ENCODE measurements around the gene TRMT112. TPM values are rescaled to one million over a fixed set of nuclear protein-coding genes. Genes with fewer than 3 reads are reported as not detected.

The TRMT112 gene
- total and polyA plus RNA-seq, 10 of the 15 experiments (the other 5 are each of a cell fraction or from before 2014, with no cell fraction given) = 212 to 455 (median 308) TPM

DNA sequence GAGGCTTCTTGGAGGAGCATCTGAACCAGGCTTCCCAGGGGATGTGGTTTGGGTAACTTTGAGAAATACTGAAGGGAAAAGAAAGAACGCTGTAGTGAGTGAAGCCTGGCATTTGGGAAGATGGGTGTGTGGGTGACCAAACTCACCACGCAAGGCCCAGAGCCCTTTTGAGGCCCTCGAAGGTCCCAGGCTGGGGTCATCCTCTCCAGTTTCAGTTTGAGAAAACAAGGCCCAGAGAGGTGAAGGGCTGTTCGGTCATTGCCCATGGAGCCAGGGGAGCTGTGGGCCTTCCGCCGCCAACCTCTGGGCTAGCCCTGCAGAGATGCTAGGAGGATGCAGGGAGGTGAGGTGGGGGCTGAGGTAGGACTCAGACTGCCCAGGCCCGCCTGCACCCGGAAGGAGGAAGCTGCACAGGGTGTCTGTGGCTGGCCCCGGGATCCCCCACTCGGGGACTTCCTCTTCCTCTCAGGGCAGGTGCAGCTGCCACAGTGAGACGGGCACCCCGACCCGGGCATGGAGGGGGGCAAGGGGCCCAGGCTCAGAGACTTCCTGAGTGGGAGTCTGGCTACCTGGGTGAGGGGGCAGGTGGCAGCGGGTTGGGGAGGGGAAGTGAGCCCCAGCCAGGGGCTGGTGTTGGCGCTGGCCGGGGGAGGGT, 22.5 kb upstream of the TRMT112 start, which contains the start of gene CCDC88B:
CCDC88B (plus strand) TSS at position 451 of the 655 bp plus-strand sequence; CDS start at position 514, 63 bp downstream.
- 0% methylated on average over 16 of the region's 16 CpGs for WGBS (ENCODE audit: insufficient coverage, insufficient replicate concordance, low lambda C conversion rate, missing lambda C conversion rate)
- intact Hi-C loops (cut with micrococcal nuclease; ENCODE audit: unreplicated experiment) = loop anchor here (1.0 kb wide), 2 partner anchors 23 to 35 kb away; partner anchors contain the start of genes ESRRA and TRMT112
- FAIRE-seq = peak; percentile 93
- H3K9ac ChIP-seq (ENCODE audit: control insufficient read depth, insufficient read depth, low read length) = peak within 1 kb of the TSS; percentile 78
- ChIA-PET CTCF (interaction anchor here (0.6 to 14.7 kb wide), 8 partner anchors 8 to 299 kb away, joined by 3 to 228 read pairs (median 8); partner anchors contain the start of genes ESRRA, PRDX5 and TRMT112), RAD21 (ENCODE audit: unreplicated experiment) (interaction anchor here (0.6 to 3.9 kb wide), 4 partner anchors 8 to 30 kb away, joined by 3 to 53 read pairs (median 24); partner anchors contain the start of genes PRDX5 and TRMT112), SMC1A (ENCODE audit: uncharacterized antibody, unreplicated experiment) (interaction anchor here (0.8 to 3.9 kb wide), 3 partner anchors 8 to 22 kb away, joined by 3 to 28 read pairs (median 6); partner anchors contain the start of genes PRDX5 and TRMT112), POLR2A (interaction anchor here (0.8 to 4.6 kb wide), 7 partner anchors 9 to 133 kb away, joined by 3 to 37 read pairs (median 5); partner anchors contain the start of genes ESRRA, FERMT3, PRDX5 and TRMT112)
- in situ Hi-C loops (cut with MboI) = no loop called here
- peaks cover 8 to 11% of the 10 kb centered on the region in 2 experiments; a peak in 3 of 4 replicates for H3K36me3 ChIP-seq (ENCODE audit: control insufficient read depth in 2 of 2, insufficient read depth in 2 of 2, low read length in 1 of 2)
- peak within 1 kb of the TSS; percentile 100 for H3K4me2 ChIP-seq (ENCODE audit: control insufficient read depth, insufficient read depth)
- no peaks in the 10 kb centered on the region for H3K9me3 ChIP-seq (replicated peaks; ENCODE audit: control insufficient read depth, insufficient read depth, low read length)
- no TSS peak for BruUV-seq (replicated peaks)
- ATAC-seq = peak; percentile 81
- peak within 1 kb of the TSS; percentile 90 for H3K4me3 ChIP-seq
- DNase-seq (ENCODE audit: low read depth, low spot score) = no peak
- no peaks in the 10 kb centered on the region; the same call in 1 of the 2 replicates for H4K20me1 ChIP-seq (ENCODE audit: control insufficient read depth, insufficient read depth)
- H3K27ac ChIP-seq (ENCODE audit: control insufficient read depth, insufficient read depth) = peak within 1 kb of the TSS; percentile 77
- H3K27me3 ChIP-seq (replicated peaks in 1 of 2; ENCODE audit: control insufficient read depth in 2 of 2, insufficient read depth in 2 of 2, low read length in 1 of 2) = no peaks in the 10 kb centered on the region
- H3K79me2 ChIP-seq (ENCODE audit: control insufficient read depth, insufficient read depth, low read length) = peaks cover 24% of the 10 kb centered on the region
- H3K4me1 ChIP-seq (ENCODE audit: control insufficient read depth, insufficient read depth, low read length) = peaks cover 27% of the 10 kb centered on the region
- H2AFZ ChIP-seq (ENCODE audit: control insufficient read depth, low read depth, low read length) = peak within 1 kb of the TSS; percentile 49
- TF ChIP-seq CHD4 (IDR thresholded peaks at IDR 0.05) = no peak
- TF ChIP-seq RAD51 (IDR thresholded peaks at IDR 0.05) = no peak
- 0 out of 2 replicates have a peak, but pooled peaks have one; percentile 23 for TF ChIP-seq MEF2A (IDR thresholded peaks at IDR 0.05; ENCODE audit: insufficient read depth, low read depth, low read length)
- TF ChIP-seq SUZ12 (IDR thresholded peaks at IDR 0.05; ENCODE audit: unreplicated experiment) = no peak
- no peak for TF ChIP-seq ZNF24 (IDR thresholded peaks at IDR 0.05)
- no peak for TF ChIP-seq ASH2L (IDR thresholded peaks at IDR 0.05; ENCODE audit: borderline replicate concordance, low read depth)
- TF ChIP-seq IKZF1 (conservative IDR thresholded peaks at IDR 0.05) = peak; percentile 90
- TF ChIP-seq MEF2B (IDR thresholded peaks at IDR 0.05; ENCODE audit: partially characterized antibody, poor library complexity, severe bottlenecking) = peak; percentile 34
- 0 out of 2 replicates have a peak, but pooled peaks have one; percentile 37 for TF ChIP-seq MXI1 (IDR thresholded peaks at IDR 0.05; ENCODE audit: low read depth, low read length)
- TF ChIP-seq, protein P1, sequence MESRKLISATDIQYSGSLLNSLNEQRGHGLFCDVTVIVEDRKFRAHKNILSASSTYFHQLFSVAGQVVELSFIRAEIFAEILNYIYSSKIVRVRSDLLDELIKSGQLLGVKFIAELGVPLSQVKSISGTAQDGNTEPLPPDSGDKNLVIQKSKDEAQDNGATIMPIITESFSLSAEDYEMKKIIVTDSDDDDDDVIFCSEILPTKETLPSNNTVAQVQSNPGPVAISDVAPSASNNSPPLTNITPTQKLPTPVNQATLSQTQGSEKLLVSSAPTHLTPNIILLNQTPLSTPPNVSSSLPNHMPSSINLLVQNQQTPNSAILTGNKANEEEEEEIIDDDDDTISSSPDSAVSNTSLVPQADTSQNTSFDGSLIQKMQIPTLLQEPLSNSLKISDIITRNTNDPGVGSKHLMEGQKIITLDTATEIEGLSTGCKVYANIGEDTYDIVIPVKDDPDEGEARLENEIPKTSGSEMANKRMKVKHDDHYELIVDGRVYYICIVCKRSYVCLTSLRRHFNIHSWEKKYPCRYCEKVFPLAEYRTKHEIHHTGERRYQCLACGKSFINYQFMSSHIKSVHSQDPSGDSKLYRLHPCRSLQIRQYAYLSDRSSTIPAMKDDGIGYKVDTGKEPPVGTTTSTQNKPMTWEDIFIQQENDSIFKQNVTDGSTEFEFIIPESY (IDR thresholded peaks at IDR 0.05) = no peak
- TF ChIP-seq MYC (IDR thresholded peaks at IDR 0.05; ENCODE audit: insufficient read depth, insufficient read length, insufficient replicate concordance, low read length, severe bottlenecking) = no peak
- TF ChIP-seq EGR1 (IDR thresholded peaks at IDR 0.05; ENCODE audit: borderline replicate concordance in 1 of 2, low read depth in 2 of 2, low read length in 2 of 2) = peak in 1 of 2 experiments; percentile 29; a peak in 1 of 3 replicates
- TF ChIP-seq, protein P2, sequence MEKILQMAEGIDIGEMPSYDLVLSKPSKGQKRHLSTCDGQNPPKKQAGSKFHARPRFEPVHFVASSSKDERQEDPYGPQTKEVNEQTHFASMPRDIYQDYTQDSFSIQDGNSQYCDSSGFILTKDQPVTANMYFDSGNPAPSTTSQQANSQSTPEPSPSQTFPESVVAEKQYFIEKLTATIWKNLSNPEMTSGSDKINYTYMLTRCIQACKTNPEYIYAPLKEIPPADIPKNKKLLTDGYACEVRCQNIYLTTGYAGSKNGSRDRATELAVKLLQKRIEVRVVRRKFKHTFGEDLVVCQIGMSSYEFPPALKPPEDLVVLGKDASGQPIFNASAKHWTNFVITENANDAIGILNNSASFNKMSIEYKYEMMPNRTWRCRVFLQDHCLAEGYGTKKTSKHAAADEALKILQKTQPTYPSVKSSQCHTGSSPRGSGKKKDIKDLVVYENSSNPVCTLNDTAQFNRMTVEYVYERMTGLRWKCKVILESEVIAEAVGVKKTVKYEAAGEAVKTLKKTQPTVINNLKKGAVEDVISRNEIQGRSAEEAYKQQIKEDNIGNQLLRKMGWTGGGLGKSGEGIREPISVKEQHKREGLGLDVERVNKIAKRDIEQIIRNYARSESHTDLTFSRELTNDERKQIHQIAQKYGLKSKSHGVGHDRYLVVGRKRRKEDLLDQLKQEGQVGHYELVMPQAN (conservative IDR thresholded peaks at IDR 0.05) = peak; percentile 71; the same call in 1 of the 2 replicates
- no peak for TF ChIP-seq HDAC2 (IDR thresholded peaks at IDR 0.05)
- no peak for TF ChIP-seq SRF (IDR thresholded peaks at IDR 0.05; ENCODE audit: low read depth in 2 of 2, low read length in 2 of 2)
- TF ChIP-seq, protein P3, sequence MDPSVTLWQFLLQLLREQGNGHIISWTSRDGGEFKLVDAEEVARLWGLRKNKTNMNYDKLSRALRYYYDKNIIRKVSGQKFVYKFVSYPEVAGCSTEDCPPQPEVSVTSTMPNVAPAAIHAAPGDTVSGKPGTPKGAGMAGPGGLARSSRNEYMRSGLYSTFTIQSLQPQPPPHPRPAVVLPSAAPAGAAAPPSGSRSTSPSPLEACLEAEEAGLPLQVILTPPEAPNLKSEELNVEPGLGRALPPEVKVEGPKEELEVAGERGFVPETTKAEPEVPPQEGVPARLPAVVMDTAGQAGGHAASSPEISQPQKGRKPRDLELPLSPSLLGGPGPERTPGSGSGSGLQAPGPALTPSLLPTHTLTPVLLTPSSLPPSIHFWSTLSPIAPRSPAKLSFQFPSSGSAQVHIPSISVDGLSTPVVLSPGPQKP (IDR thresholded peaks at IDR 0.05; ENCODE audit: low read depth, low read length) = no peak
- no peak for TF ChIP-seq RBBP5 (conservative IDR thresholded peaks at IDR 0.05)

All from GM12878 (cell line).